SK-N-MC (cell line): Measurements from ENCODE around the gene PGM5.

Source experiments
- DNase-seq: peaks from one replicate; pipeline ENCODE4 v3.0.0-alpha.2; 2011; ENCODE audit warnings: low read depth, low spot score
- H3K27ac ChIP-seq: fragments of 200-600 bp; sonication (generic); 2 replicates; pipeline ENCODE4 v1.5.1; 2016; ENCODE audit warnings: mixed run types
- H3K36me3 ChIP-seq: fragments of 200-600 bp; sonication (generic); 2 replicates; pipeline ENCODE4 v1.6.1; 2017; ENCODE audit warnings: antibody characterized with exemption, low read length, mixed read lengths; ENCODE audit not compliant: insufficient read depth
- H3K4me3 ChIP-seq: fragments of 200-600 bp; sonication (generic); 2 replicates; pipeline ENCODE4 v1.5.1; 2016
- H3K9ac ChIP-seq: fragments of 200-600 bp; sonication (generic); 2 replicates; pipeline ENCODE4 v1.8.0; 2017; ENCODE audit warnings: mixed run types, mixed read lengths; ENCODE audit not compliant: insufficient read length
- H3K9me3 ChIP-seq: fragments of 200-600 bp; sonication (generic); 2 replicates; pipeline ENCODE4 v1.6.1; 2017; ENCODE audit warnings: low read depth, mild to moderate bottlenecking, antibody characterized with exemption, low read length, moderate library complexity, mixed read lengths
- EZH2 ChIP-seq: fragments of 200-600 bp; sonication (generic); IDR thresholded peaks from one replicate; pipeline ENCODE4 v1.6.1; 2017; ENCODE audit warnings: antibody characterized with exemption
- FOXP2 ChIP-seq: optimal IDR thresholded peaks from 2 replicates; pipeline ENCODE3; 2011; ENCODE audit warnings: mild to moderate bottlenecking, moderate library complexity; ENCODE audit not compliant: insufficient read depth; ENCODE audit errors: extremely low read length, control extremely low read depth
- POLR2AphosphoS5 ChIP-seq: IDR thresholded peaks from 2 replicates; pipeline ENCODE4 v1.6.1; 2012; ENCODE audit warnings: mild to moderate bottlenecking, low read depth, low read length, borderline replicate concordance

Gene PGM5

DNA sequence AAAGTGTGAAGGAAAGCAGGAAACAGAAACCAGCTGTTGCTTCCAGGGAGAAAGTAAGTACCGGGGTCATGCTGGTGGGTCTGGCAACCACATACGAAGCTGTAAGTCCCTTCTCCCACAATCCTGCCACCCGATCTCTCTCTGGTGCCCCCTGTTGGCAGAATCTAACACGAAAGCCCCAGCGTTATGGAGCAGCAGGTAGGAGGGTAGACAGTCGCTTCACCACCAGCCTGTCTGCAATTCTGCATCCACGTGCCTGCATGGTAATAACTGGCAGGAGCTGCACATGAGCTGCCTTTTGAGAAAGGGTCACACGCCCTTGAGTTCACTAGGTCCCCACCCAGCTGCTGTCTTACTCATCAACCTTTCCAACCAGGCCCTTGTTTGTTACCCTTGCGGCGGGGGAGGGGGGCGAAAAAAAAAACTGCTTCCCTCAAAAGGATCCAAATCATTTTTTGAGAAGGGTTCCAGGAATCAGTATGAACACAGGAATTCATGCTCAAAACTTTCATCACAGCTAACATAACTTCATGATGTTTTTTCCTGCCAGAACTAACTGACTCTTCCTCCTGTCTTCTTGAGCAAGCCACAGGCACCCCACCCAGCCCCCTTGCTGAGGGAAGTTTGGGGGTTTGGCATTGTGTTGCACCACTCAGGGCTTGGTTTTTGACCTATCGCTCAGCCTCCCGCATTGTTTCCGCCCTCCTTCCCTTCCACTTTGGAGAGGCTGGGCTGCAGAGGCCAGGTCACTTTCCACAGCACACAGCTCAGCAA is 203.8 kb downstream of the PGM5 start:
- no peak overlapping the region for H3K27ac ChIP-seq
- DNase-seq: no peak

DNA sequence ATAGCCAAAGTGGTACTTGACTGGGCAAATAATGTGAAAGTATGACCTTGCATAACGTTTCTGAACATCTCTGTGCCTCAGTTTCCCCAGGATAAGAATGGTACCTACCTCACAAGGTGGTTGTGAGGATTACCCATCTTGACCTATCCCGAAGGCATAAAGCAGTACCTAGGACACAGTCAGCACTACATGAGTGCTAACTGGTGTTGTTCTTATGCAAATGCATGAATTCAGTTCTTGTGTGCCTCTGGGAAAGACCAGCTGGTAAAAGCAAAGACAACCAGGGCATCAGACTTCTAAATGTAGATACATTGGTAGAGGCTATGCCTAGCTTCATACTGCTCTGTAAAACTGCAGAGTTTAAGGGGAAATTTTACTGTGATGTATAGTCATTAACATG is 206.1 kb downstream of the PGM5 start:
- H3K9me3 ChIP-seq: no peaks in the 10 kb centered on the region
- H3K9ac ChIP-seq: no peak overlapping the region
- TF ChIP-seq EZH2: no peak
- TF ChIP-seq FOXP2: no peak
- TF ChIP-seq POLR2AphosphoS5: no peak
- H3K4me3 ChIP-seq: no peak overlapping the region
- DNase-seq: no peak
- H3K27ac ChIP-seq: no peak overlapping the region
- H3K36me3 ChIP-seq: no peaks in the 10 kb centered on the region

More for the DNA sequence above, 203.8 kb downstream of the PGM5 start:
- H3K4me3 ChIP-seq: no peak overlapping the region
- TF ChIP-seq EZH2 (no peak), POLR2AphosphoS5 (no peak), FOXP2 (no peak)
- H3K9ac ChIP-seq: no peak overlapping the region
- no peaks in the 10 kb centered on the region for H3K9me3 ChIP-seq
- H3K36me3 ChIP-seq: no peaks in the 10 kb centered on the region

DNA sequence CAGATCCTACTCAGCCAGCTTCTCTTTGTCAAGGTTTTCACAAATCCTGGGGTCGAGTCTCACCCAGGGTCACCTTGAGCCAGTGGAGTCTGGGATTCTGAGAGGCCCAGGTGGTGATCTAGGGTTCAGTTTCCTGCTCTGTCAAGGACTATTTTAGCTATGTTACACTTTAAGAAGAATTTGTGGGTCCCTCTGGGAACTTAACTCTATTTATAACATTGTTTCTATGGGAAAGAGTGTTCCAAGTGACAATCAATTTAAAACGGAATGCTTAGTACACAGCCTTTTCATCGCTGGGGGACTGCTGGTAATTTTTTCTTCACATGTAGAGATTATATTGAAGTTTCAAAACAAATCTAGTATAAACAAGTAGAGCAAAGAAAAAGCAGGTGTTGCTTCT is 211.2 kb downstream of the PGM5 start:
- Histone ChIP-seq H3K36me3 (no peaks in the 10 kb centered on the region), H3K9me3 (no peaks in the 10 kb centered on the region), H3K27ac (no peak overlapping the region), H3K4me3 (no peak overlapping the region), H3K9ac (no peak overlapping the region)
- TF ChIP-seq EZH2: no peak
- no peak for TF ChIP-seq POLR2AphosphoS5
- TF ChIP-seq FOXP2: no peak
- no peak for DNase-seq

DNA sequence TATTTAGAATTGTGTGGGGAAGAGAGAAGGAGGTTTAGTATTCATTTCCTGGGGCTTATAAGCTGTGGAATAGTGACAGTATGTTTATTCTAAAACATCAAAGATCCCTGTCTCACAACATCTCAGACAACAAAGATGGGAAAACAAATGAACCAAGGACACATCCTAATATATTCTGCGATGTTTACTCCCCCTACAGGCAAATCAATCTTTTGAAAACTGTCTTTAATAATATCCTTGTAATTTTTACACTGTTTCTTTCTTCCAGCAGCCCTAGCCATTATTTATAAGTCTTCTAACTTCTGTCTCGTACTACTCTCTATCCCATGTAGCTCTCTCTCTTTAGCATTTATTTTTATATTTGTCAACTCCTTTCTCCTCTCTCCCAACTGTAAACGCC is 217.7 kb downstream of the PGM5 start:
- H3K9ac ChIP-seq: no peak overlapping the region
- no peaks in the 10 kb centered on the region for H3K9me3 ChIP-seq
- TF ChIP-seq EZH2 (no peak), FOXP2 (no peak), POLR2AphosphoS5 (no peak)
- no peak overlapping the region for H3K4me3 ChIP-seq
- no peak overlapping the region for H3K27ac ChIP-seq
- DNase-seq: no peak
- no peaks in the 10 kb centered on the region for H3K36me3 ChIP-seq

DNA sequence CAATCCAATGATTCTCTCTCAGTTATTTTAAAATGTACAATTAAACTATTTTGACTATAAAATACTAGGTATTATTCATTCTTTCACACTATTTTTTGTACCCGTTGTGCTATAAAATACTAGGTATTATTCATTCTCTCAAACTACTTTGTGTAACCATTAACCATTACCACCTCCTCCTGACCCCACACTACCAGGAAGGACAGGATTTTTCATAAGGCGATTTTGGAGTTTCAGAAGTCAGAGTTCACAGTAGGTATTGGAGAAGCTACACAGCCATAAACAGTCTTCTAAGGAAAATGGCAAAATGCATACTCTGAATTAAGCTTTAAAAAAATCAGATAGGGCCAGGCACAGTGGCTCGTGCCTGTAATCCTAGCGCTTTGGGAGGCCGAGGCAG is 219.4 kb downstream of the PGM5 start:
- no peak for DNase-seq
- H3K36me3 ChIP-seq: no peaks in the 10 kb centered on the region
- no peak overlapping the region for H3K9ac ChIP-seq
- no peaks in the 10 kb centered on the region for H3K9me3 ChIP-seq
- TF ChIP-seq POLR2AphosphoS5: no peak
- no peak for TF ChIP-seq FOXP2
- no peak for TF ChIP-seq EZH2
- no peak overlapping the region for H3K27ac ChIP-seq
- H3K4me3 ChIP-seq: no peak overlapping the region

DNA sequence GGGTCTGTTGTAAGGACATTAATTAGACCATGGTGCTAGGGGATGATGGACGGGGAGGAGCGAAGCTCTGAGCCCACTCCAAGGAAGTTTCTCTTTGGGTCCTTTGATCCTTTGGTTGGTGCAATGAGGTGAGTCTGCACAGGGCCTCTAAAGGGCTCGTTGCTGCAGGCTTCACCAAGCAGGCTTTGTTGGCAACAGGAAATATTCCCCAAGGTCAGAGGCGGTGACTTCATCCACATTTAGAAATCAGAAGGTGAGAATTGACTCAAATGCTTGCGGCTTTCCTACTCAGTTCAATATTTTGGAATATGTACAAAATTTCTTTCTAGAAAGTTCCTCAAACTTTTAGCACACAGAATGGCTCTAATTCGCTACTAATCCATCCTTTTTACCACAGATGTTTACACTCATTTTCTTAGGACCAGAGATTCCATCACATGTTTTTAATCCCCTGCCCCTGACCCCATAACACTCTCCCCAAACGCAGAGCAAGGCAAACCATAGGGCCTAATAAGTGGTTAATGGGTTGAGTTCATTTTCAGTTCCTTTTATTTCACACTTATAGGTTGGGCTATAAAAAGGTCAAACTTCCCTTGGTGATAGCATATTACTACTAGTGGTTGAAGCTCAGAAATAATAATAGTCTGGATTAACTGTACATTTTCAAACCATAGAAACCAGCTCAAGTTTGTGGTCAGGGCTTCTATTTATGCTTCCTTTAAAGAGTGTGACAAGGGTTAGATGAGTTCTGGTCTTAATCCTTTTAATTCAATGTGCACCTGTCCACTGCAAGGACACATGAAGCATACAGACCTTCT is 221.6 kb downstream of the PGM5 start:
- TF ChIP-seq EZH2 (no peak), POLR2AphosphoS5 (no peak), FOXP2 (no peak)
- Histone ChIP-seq H3K36me3 (no peaks in the 10 kb centered on the region), H3K4me3 (no peak overlapping the region), H3K27ac (no peak overlapping the region), H3K9ac (no peak overlapping the region), H3K9me3 (no peaks in the 10 kb centered on the region)
- no peak for DNase-seq
